ENCODE results near the gene DDX24. TPM values are rescaled to one million over a fixed set of nuclear protein-coding genes. Genes with fewer than 3 reads are reported as not detected.

DDX24 gene
- total RNA-seq, 1 experiment from 2014 or later, result 190 TPM

GRCh38 chr14:94093418-94093817, 12.4 kb upstream of the DDX24 start:
- CTCF ChIA-PET, result interaction anchor here (0.7 kb wide), 1 partner anchor 652 kb away, joined by 5 read pairs; no protein-coding TSS in a partner anchor
- TF ChIP-seq CTCF (IDR thresholded peaks at IDR 0.05; ENCODE audit: unreplicated experiment), result no peak
- intact Hi-C loops (cut with micrococcal nuclease; ENCODE audit: unreplicated experiment), result no loop called here
- DNase-seq, result no peak
- H3K9me3 Mint-ChIP-seq (ENCODE audit: low read depth, unreplicated experiment), result no peaks in the 10 kb centered on the region
- no peaks in the 10 kb centered on the region for H3K27me3 Mint-ChIP-seq (ENCODE audit: unreplicated experiment)
- H3K36me3 Mint-ChIP-seq (ENCODE audit: insufficient read depth, unreplicated experiment), result no peaks in the 10 kb centered on the region
- H3K27ac Mint-ChIP-seq (ENCODE audit: unreplicated experiment), result no peak overlapping the region
- no peaks in the 10 kb centered on the region for H3K4me1 Mint-ChIP-seq (ENCODE audit: low read depth, unreplicated experiment)
- no TSS peak for BruUV-seq (replicated peaks)
- H3K4me3 Mint-ChIP-seq (ENCODE audit: low read depth, unreplicated experiment), result no peak overlapping the region

GRCh38 chr14:94089479-94089878, 8.5 kb upstream of the DDX24 start:
- H3K27me3 Mint-ChIP-seq (ENCODE audit: unreplicated experiment), result no peaks in the 10 kb centered on the region
- H3K9me3 Mint-ChIP-seq (ENCODE audit: low read depth, unreplicated experiment), result peaks cover 2% of the 10 kb centered on the region
- no peak for DNase-seq
- no peak for TF ChIP-seq CTCF (IDR thresholded peaks at IDR 0.05; ENCODE audit: unreplicated experiment)
- BruUV-seq (replicated peaks), result no TSS peak
- no peaks in the 10 kb centered on the region for H3K36me3 Mint-ChIP-seq (ENCODE audit: insufficient read depth, unreplicated experiment)
- H3K27ac Mint-ChIP-seq (ENCODE audit: unreplicated experiment), result no peak overlapping the region
- intact Hi-C loops (cut with micrococcal nuclease; ENCODE audit: unreplicated experiment), result no loop called here
- CTCF ChIA-PET, result no interaction called here
- H3K4me3 Mint-ChIP-seq (ENCODE audit: low read depth, unreplicated experiment), result no peak overlapping the region
- no peaks in the 10 kb centered on the region for H3K4me1 Mint-ChIP-seq (ENCODE audit: low read depth, unreplicated experiment)

- intact Hi-C loops (cut with micrococcal nuclease; ENCODE audit: unreplicated experiment), result no loop called here
- H3K36me3 Mint-ChIP-seq (ENCODE audit: insufficient read depth, unreplicated experiment), result no peaks in the 10 kb centered on the region
- no peak for TF ChIP-seq CTCF (IDR thresholded peaks at IDR 0.05; ENCODE audit: unreplicated experiment)
- no peak for DNase-seq
- no peaks in the 10 kb centered on the region for H3K4me1 Mint-ChIP-seq (ENCODE audit: low read depth, unreplicated experiment)
- CTCF ChIA-PET, result no interaction called here
- no peak overlapping the region for H3K4me3 Mint-ChIP-seq (ENCODE audit: low read depth, unreplicated experiment)
- no TSS peak for BruUV-seq (replicated peaks)
- no peaks in the 10 kb centered on the region for H3K27me3 Mint-ChIP-seq (ENCODE audit: unreplicated experiment)
- H3K9me3 Mint-ChIP-seq (ENCODE audit: low read depth, unreplicated experiment), result peaks cover 2% of the 10 kb centered on the region
- H3K27ac Mint-ChIP-seq (ENCODE audit: unreplicated experiment), result no peak overlapping the region
These were observed 7.5 kb upstream of the DDX24 start for GRCh38 chr14:94088516-94088915.

- no peak overlapping the region for H3K4me3 Mint-ChIP-seq (ENCODE audit: low read depth, unreplicated experiment)
- CTCF ChIA-PET, result no interaction called here
- H3K9me3 Mint-ChIP-seq (ENCODE audit: low read depth, unreplicated experiment), result peaks cover 2% of the 10 kb centered on the region
- TF ChIP-seq CTCF (IDR thresholded peaks at IDR 0.05; ENCODE audit: unreplicated experiment), result no peak
- H3K27ac Mint-ChIP-seq (ENCODE audit: unreplicated experiment), result no peak overlapping the region
- no peaks in the 10 kb centered on the region for H3K27me3 Mint-ChIP-seq (ENCODE audit: unreplicated experiment)
- H3K4me1 Mint-ChIP-seq (ENCODE audit: low read depth, unreplicated experiment), result peaks cover 1% of the 10 kb centered on the region
- intact Hi-C loops (cut with micrococcal nuclease; ENCODE audit: unreplicated experiment), result no loop called here
- BruUV-seq (replicated peaks), result no TSS peak
- no peak for DNase-seq
- H3K36me3 Mint-ChIP-seq (ENCODE audit: insufficient read depth, unreplicated experiment), result no peaks in the 10 kb centered on the region
These were observed 6.9 kb upstream of the DDX24 start for GRCh38 chr14:94087891-94088290.

All from Calu3 (cell line).